ENCODE results near the gene SCYL1.

DNA sequence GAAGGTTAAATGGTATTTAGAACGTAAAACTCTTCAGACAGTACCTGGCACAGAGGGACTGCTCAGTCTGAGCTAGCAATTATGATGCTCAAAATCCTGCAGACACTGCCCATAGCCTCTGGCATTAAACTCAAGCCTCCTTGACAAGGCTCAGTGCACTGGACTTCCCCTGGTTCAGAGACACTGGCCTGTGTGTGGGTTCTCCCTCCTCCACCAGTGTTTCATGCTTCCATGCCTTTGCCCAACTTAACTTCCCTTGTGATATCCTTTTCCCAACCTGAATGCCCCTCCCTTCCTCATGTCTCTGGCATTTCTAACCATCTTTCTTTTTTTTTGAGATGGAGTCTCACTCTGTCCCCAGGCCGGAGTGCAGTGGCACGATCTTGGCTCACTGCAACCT is 24.2 kb downstream of the SCYL1 start:
- TF ChIP-seq, protein P1, sequence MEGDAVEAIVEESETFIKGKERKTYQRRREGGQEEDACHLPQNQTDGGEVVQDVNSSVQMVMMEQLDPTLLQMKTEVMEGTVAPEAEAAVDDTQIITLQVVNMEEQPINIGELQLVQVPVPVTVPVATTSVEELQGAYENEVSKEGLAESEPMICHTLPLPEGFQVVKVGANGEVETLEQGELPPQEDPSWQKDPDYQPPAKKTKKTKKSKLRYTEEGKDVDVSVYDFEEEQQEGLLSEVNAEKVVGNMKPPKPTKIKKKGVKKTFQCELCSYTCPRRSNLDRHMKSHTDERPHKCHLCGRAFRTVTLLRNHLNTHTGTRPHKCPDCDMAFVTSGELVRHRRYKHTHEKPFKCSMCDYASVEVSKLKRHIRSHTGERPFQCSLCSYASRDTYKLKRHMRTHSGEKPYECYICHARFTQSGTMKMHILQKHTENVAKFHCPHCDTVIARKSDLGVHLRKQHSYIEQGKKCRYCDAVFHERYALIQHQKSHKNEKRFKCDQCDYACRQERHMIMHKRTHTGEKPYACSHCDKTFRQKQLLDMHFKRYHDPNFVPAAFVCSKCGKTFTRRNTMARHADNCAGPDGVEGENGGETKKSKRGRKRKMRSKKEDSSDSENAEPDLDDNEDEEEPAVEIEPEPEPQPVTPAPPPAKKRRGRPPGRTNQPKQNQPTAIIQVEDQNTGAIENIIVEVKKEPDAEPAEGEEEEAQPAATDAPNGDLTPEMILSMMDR (IDR thresholded peaks at IDR 0.05): no peak
- TF ChIP-seq POLR2A (IDR thresholded peaks at IDR 0.05) (no peak), POLR2AphosphoS5 (IDR thresholded peaks at IDR 0.05) (no peak)
